ENCODE data around the gene CENPP.
"Not testable (repeated sequence)": the region's sequence is repeated elsewhere in the genome, so short reads cannot be mapped to it uniquely, and the experiment has no call there.

Gene CENPP

DNA sequence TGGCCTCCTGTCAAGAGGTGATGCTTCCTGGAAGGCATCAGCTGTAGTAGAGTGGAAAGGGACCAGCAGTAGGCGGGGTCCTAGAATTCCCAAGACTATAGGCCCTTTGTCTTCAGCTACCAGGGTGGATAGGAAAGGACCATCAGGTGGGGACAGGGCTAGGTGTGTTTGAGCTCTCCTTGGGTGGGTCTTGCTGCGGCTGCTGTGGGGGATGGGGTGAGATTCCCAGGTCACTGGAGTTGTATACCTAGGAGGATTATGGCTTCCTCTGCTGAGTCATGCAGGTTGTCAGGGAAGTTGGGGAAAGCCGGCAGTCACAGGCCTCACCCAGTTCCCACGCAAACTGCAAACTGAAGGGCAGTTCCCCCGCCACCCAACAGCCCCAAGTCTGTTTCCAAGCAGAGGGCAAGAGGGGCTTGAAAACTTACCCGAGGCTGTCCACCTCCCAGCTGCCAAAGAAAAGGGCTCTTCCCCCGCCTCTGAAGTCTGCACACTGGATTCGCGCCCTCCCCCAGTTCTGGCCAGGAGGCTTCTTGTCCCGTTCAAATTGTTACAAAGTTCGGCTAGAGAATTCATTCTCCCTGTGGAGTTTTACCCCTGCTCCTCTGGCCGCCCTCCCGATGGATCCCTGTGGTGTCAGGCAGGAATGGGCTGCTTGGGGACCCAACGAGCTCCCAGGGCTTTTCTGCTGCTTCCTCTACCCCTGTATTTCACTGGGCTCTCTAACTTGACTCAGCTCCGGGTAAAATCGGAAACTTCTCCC lies 233.0 kb downstream of the CENPP start:
- no peak for DNase-seq

DNA sequence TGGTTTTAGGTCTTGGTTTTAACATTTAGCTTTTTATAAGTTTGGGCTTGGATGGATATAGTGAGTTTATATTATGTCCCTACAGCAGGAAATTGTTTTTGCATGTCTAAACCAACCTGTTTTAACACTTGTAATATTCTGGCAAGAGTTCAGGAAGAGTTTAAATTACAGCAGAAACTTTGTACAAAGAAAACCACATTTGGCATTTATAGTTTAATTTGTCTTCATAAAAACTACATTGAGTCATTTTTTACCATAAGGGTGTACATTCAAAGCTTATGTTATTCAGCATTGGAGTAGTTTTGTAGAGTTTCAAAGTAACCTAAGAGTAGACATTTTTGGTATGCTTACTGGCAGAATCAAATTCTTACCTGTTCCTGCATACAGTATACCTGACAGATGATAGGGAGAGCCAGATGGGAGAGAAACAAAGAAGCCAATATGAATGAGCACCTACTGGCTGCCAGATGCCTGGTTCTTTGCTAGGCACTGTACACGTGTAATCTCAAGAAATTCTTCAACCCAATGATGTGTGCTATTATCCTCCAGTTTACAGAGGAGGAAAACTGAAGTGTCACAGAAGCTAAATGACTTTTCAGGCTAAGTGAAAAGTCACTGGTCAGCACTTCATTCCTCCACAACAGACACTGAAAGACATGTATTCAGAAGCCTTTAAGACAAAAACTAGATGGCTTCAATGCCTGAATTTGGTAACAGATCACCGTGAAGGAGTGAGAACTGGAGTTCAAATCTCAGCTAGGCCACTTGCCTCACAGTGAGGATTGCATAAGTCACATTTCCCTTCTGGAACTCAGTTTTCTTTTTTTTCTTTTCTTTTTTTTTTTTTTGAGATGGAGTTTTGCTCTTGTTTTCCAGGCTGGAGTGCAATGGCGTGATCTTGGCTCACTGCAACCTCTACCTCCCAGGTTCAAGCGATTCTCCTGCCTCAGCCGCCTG lies 235.9 kb downstream of the CENPP start:
- no peak for DNase-seq

DNA sequence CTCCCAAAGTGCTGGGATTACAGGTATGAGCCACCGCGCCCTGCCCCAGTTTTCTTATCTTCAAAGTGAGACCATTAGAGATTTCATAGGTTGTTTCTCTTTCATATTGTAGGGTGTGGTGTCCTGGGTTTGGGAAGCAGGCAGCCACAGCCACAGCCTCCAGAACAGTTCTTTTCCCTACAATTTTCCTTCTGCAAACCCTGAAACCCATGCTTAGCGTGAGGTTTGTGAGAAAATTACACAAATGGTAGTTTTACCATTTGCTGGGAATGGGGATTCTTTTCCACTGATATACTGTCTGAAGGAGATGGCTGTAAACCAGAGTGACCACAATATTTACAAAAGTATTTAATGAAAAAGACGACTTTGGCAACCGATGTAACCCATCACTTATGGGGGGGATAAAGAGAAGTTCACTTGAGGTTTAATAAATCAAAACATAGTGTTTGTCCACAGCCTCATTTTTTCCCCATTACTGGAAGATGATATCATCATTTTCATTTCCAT lies 236.8 kb downstream of the CENPP start:
- no peak for DNase-seq

DNA sequence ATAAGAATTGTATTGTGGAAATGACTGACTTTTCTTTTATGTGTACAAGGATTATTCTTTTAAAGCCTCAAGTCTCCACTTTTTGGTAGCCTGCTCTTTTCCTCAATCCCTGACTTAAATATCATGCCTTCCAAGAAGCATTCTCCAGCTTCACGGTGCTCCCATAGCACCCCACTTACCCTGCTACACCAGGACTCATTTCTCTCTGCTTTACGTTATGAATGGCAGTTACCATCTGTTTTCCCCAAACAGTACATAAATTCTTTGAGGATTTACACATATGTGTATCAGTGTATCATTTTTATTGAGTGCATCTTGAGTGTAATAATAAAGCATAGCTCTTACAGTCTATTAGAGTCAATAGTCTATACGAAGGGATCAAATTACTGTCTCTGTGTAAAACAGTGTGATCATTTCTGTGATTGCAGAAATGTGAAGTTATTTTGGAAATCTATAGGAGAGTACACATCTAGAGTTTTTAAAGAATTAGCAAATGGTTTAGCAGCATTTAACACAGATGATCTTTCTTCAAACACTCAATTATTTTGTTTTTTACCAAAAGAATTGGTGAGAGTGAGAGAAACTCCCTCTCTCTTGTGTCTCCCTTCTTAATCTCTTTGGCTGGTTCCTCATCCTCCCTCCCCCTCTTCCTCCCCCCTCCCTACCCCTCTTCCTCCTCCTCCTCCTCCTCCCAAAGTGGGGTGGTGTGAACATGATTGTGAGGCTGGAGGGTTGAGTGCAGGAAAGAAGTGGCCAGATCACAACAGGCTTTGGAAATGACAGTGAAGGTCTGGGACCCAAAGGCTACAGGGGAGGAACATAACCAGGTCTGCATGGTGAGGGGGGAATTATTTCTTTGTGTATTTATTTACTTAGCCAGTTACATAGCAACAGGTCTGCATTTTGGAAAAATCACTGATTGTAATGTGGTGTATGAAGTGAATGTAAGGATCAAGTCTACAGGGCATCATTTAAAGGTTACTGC lies 237.7 kb downstream of the CENPP start:
- no peak for DNase-seq

DNA sequence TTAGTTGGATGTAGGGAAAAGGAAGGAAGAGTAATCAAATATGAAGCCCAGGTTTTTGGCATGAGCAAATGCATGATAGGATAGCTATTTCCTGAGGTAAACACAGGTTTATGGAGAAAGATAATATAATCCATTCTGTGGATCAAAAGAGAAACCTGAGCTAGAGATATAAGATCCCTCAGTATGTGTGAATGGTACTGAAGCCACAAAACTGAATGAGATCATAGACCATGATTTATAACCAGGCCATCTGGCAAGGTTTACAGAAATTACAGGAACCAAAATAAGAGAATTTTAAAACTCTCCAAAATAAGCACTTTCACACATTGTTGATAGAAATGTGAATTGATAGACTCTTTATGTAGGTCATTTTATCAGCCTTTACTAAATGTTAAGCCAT lies 238.8 kb downstream of the CENPP start:
- no peak for DNase-seq

DNA sequence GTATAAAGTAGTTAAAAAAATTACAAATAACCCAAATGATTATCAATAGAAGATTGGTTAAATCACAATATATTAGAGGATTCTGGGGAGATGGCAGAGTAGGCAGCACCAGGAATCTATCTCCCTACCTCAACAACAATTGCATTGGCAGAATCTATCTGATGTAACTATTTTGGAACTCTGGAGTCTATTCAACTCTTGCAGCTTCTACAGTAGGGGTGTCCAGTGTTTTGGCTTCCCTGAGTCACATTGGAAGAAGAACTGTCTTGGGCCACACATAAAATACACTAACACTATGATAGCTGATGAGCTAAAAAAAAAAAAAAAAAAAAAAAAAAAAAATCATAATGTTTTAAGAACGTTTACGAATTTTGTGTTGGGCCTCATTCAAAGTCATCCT lies 239.2 kb downstream of the CENPP start:
- no peak for DNase-seq

DNA sequence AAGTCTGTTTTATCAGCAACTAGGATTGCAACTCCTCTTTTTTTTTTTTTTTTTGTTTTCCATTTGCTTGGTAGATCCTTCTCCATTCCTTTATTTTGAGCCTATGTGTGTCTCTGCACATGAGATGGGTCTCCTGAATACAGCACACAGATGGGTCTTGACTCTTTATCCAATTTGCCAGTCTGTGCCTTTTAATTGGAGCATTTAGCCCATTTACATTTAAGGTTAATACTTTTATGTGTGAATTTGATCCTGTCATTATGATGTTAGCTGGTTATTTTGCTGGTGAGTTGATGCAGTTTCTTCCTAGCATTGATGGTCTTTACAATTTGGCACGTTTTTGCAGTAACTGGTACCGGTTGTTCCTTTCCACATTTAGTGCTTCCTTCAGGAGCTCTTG lies 246.1 kb downstream of the CENPP start:
- DNase-seq: not testable (repeated sequence)

DNA sequence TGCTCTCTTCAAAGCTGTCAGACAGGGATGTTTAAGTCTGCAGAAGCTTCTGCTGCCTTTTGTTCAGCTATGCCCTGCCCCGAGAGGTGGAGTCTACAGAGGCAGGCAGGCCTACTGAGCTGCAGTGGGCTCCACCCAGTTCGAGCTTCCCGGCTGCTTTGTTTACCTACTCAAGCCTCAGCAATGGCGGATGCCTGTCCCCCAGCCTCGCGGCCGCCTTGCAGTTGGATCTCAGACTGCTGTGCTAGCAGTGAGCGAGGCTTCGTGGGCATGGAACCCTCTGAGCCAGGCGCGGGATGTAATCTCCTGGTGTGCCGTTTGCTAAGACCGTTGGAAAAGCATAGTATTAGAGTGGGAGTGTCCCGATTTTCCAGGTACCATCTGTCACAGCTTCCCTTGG lies 247.9 kb downstream of the CENPP start:
- not testable (repeated sequence) for DNase-seq

DNA sequence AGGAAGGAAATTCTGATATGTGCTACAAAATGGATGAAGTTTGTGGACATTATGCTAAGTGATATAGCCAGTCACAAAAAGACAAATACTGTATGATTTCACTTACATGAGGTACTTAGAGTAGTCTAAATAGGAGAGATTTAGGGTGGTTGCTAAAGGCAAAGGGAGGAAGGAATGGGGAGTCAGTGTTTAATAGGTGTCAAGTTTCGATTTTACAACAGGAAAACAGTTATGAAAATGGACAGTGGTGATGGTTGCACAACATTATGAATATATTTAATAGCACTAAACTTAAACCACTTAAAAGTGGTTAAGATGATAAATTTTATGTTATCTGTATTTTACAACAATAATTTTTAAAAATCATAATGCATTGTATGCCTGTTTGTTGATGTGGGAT lies 250.4 kb downstream of the CENPP start:
- DNase-seq: no peak

DNA sequence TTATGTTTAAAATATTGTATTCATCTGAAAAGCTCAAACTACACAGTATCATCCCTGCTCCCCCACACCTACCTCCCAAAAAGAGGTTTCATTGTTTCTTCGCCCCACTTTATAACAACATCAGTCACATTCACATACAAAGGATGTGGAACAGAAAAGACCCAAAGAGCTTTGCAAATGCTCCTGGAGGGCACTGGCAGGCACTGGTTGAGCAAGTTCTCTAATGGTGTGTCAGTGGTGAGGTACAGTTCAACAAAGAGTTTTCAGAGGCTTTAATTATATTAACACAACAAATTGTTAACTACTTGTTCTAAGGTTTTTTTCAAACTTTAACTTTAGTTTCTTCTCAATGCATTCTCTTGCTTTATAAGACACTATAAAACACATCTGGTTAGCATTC lies 264.2 kb downstream of the CENPP start:
- no peak for DNase-seq

DNA sequence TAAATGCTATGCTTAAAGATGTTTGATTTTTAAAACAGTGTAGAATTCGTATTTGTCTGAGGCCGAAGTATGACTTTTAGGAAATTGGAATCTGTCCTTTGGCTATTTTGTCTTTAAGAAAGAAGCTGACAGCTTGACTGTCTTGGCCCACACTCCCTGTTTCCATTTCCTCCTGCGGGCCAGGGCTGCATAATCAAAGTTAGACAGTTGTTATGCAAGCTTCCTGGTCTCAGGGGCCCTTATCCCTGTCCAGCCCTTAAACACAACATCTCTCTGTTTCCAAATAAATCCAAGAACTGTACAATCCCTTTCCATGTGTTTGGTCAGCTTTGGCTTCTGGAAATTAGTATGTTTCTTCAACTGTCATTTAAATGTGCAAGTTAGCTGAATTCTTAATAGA lies 264.6 kb downstream of the CENPP start:
- DNase-seq: no peak

DNA sequence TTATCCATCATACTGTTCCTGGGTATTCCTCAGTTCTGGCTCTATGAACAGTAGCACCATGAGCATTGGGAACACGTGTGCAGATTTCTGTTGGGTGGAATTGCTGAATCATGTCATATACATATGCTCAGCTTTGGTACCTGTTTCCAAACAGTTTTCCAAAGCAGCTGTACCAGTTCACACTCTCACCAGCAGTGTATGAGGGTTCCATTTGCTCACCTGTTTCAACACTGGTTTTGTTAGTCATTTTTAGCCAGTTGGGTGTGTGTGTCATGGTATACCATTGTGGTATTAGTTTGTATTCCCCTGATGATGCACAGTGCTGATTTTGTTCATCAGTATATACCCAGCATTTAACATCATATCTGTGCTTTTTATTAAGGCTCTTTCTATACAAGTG lies 266.8 kb downstream of the CENPP start:
- no peak for DNase-seq

DNA sequence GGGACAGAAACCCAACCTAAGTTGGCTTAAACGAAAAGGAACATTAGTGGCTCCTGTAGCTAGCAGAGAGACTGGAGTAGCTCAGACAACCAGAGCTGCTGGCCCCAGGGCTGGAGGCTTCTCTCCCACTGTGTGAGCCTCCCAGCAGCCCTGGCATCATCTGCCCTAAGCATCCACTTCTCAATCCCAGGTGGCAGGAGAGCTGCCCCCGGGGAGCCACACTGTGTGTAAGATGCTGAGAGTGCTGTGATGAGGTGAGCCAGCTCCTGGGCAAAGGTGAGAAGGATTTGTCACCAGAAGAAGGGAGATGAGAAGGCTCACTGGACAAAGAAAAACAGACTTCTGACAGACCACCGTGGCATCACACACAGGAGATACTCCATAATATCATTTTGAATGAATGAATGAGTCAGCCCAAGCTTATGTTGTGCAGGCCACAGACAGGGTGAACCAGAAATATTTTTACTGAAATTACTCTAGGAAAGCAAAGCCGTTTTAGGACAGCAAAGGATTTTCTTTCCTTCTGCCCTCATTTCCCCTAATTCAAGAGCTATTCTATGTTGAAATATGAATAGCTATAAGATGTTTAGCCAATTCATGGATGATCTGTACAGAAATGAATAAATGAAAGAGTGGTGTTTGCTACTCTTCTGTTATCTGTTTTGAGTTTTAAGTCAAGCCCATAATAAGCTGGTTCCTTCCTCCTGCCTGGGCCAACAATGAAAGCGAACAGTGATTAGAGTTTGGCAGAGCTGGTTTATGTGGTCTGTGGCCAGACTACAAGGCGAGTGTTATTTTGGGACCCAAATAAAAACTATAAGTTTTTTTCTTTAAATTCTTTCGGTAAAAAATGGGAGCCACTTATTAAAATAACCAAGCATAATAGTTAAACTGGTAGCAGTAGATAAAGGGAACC lies 267.5 kb downstream of the CENPP start:
- no peak for DNase-seq

DNA sequence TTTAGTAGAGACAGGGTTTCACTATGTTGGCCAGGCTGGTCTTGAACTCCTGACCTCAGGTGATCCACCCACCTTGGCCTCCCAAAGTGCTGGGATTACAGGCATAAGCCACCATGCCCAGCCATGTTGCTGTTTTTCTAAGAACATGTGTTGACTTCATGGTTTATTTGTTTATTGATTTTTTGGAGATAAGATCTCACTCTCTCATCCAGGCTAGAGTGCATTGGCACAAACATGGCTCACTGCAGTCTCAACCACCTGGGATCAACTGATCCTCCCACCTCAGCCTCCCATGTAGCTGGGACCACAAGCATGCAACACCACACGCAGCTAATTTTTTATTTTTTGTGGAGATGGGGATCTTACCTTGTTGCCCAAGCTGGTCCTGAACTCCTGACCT lies 269.3 kb downstream of the CENPP start:
- not testable (repeated sequence) for DNase-seq

DNA sequence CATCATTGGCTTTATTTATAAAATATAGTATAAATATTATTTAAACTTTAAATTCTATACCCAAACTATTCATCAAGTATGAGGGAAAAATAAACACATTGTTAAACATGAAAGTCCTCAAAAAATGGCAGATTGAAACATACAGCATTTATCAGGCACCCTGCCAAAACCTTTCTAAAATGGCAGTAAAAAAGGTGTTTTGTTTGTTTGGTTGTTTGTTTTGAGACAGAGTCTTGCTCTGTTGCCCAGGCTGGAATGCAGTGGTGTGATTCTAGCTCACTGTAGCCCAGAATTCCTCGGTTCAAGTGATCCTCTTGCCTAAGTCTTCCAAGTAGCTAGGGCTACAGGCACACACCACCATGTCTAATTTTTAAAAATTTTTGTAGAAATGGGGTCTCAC lies 270.2 kb downstream of the CENPP start:
- DNase-seq: no peak

DNA sequence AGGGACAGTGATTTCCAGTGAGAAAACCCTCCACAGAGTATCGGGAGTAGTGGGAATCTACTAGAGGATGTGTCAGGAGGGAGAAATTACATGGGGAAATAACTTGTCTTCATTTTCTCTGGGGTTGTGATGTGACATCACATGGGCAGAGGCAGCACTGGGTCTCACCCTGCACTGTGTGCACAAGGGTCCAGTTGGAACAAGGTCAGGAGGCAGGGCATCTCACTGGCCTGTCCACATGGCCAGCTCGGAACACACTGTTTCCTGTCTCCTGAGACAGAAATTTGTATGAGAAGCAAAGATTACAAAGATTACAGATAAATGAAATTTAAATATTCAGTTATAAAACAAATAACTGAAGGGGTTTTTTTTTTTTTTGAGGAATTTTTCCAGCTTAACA lies 272.6 kb downstream of the CENPP start:
- no peak for DNase-seq

DNA sequence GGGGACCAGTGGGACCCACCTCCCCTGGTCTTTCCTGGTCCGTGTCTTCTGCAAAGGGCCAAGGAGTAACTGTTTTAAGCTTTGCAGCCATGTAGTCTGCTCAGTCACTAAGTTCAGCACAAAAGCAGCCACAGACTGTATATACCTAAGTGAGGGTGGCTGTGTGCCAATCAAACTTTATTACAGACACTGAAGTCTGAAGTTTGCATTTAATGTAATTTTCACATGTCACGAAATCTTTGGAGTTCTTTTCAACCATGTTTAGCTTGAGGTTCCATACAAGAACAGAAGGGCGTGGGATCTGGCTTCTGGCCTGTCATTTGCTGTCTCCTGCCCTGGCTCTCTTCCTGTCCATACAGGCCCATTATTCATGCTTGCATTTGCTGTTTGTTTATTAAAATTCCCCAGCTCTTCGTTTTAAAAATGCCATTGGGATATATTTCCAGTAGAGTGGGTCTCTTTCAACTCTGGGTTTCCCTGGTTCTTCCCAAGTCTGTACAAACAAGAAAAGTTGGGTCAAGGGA lies 274.2 kb downstream of the CENPP start:
- no peak for DNase-seq

DNA sequence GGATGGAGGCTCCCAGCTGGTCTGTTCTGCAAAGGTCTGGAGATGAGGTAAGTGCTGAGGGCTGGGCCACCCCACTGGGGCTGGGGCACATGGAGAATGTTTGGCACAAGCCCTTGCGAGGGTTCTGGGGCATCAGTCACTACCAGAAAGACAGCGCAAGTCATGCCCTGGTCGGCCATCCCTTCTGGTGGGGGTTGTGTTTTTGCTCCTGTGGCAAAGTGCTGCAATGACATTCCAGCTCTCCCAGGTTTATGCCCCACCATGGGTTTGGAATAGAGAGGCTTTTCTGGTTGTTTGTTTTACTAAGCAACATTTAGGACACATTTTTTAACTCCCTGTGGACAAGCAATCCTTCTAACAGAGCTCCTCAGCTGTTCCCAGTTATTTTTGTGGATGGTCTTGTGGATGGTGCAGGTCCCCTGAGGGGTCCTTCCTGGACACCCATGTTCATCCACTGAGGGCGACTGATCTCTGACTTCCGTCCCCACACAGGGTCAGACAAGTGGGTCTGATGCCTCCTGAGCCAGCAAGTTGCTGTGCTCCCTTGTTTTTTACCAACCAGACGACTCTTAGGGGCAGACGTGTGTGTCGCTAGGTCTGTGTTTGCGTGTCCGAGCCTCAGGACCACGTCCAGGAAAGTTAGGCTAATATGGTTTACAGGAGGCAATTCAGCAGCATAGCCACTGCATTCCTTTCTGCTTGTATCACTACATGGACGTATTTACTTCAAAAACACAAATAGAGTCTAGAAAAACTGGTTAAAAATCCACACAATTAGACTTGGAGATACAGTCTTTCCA lies 274.9 kb downstream of the CENPP start:
- no peak for DNase-seq

DNA sequence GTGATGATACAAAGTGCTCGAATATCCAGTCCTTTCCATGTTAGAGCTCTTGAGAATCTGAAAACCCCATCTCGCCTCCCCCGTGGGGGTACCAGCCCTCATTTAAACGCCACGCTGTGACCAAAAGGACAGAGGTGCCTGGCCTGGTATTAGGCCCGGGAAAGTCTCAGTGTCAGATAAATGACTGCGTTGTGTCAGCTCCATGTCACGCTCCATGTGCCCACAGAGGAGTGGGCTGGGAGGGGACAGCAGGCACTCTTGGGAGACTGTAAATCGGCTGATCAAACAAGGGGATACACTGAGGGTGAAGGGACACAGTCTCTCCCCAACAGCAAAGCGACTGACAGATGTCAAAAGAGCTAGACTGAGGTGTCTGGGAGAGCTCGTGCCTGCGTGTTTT lies 275.7 kb downstream of the CENPP start:
- DNase-seq: no peak

DNA sequence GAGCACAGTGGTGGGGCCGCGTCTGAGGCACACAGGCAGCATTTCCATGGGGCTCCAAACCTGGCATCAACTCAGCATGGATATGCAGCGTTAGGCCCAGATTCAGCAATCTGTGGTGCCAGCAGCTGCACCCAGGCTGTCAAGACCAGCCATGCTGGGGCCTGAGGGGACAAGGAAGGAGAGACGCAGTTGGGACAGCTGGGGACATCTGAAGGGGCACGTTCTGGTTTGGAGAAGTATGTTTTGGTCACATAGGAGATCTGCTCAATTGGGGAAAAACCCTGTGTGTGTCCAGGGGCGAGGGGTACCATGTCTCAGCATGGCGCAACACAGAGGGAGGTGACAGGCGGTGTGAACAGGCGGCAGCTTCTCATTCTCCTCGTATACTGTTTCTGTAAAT lies 276.7 kb downstream of the CENPP start:
- DNase-seq: no peak
